GM10266 (cell line): Measurements from ENCODE around the gene RHOBTB3.
A peak's percentile ranks its signal among the peaks of the same experiment; 100 is the strongest.

Experiments used
- DNase-seq: peaks from one replicate; pipeline ENCODE4 v3.0.0; 2012; ENCODE audit errors: extremely low spot score
- CTCF ChIP-seq: IDR thresholded peaks from 2 replicates; pipeline ENCODE4 v1.5.1; 2012; ENCODE audit warnings: mild to moderate bottlenecking, low read depth; ENCODE audit not compliant: control insufficient read depth, insufficient read depth; ENCODE audit errors: missing control alignments

The RHOBTB3 gene

DNA sequence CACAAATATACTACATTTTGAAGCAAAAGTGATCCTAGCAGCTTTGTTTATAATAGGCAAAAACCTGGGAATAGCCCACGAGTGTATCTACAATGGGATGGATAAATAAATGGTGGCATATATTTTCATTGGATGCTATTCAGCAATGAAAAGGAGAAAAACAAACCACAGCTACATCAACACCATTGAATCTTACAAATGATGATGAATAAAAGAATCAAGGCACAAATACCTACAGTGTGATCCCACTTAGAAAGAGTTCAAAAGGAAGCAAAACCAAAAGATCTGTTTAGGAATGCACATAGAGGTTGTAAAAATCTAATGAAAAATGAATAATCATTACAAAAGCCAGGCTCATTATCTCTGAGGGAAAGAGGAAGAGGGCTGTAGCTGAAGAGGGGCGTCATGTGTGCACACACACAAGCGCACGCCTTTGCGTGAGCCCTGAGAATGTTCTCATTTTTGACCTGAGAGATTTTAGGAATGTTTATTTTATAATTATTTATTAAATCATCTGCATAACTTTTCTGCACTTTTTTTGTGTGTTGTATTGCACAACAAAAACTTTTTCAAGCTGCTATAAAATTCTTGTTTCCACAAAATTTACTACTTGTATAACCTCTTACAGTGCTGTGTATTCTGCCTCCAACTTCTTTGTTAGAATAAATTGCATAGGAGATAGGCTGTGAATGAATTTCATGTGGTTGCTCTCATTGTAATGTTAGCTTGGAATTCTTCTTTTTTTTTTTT is 5.9 kb upstream of the RHOBTB3 start:
- no peak for DNase-seq
- no peak for TF ChIP-seq CTCF

- no peak for TF ChIP-seq CTCF
- peak; percentile 40 for DNase-seq
Measured at GRCh38 chr5:95725937-95726810, 5.0 kb upstream of the RHOBTB3 start.

GRCh38 chr5:95726811-95727763 is 4.0 kb upstream of the RHOBTB3 start:
- no peak for DNase-seq

DNA sequence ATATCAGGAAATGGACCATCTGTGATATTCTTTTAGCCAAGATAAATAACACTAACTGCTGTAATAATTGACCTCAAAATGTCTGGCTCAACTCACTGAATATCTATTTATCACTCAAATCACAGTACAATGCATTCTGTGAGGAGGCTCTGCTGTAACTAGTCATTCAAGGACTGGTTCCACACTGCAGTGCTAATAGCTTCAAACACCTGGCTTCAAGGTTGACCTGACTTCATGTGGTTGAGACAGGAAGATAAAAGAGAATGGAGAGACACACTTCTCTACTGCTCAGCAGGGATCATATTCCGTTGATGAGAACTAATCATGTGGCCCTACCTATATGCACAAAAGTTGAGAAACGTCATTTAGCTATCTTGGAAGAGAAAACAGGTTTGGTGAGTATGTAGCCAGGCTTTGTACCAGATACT is 3.4 kb upstream of the RHOBTB3 start:
- no peak for DNase-seq
- TF ChIP-seq CTCF, result no peak

More at GRCh38 chr5:95726811-95727763, 4.0 kb upstream of the RHOBTB3 start:
- TF ChIP-seq CTCF, result no peak

DNA sequence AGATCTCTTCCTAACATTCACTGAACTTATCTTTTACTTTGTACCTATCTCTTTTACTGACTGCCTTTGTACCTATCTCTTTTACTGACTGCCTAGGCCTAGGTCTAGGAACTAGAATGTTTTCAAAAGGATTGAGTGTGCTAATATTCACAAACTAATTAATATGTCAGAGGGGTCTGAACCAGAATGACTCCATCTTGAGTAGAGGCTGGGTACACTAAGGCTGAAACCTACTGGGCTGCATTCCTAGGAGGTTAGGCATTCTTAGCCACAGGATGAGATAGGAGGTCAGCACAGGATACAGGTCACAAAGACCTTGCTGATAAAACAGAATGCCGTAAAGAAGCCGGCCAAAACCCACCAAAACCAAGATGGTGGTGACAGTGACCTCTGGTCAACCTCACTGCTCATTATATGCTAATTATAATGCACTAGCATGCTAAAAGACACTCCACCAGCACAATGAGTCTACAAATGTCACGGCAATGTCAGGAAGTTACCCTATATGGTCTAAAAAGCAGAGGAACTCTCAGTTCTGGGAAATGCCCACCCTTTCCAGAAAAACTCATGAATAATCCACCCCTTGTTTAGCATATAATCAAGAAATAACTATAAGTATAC is 2.5 kb upstream of the RHOBTB3 start:
- no peak for DNase-seq

More for the DNA sequence above, 2.5 kb upstream of the RHOBTB3 start:
- no peak for TF ChIP-seq CTCF
